Aorta (tissue), 5 donors: ENCODE data around the gene RUNX1. TPM values are rescaled to one million over a fixed set of nuclear protein-coding genes. Genes with fewer than 3 reads are reported as not detected.

Source experiments
- ATAC-seq: fragments of 200-7000 bp; cut with Tn5 transposase; one replicate; pipeline ENCODE4 v1.9.1; 2022; ENCODE audit warnings: moderate library complexity; ENCODE audit not compliant: low FRiP score
- DNase-seq, 2 donors: peaks; one replicate each; pipeline ENCODE4 v3.0.0-alpha.2; 2020
- H3K27ac ChIP-seq, 2 donors: one replicate each; pipeline ENCODE4 v1.5.1; 2013; ENCODE audit warnings: low read length in 2 of 2, mild to moderate bottlenecking in 2 of 2, moderate library complexity in 2 of 2, control low read depth in 1 of 2, inconsistent platforms in 1 of 2, low read depth in 1 of 2
- H3K27me3 ChIP-seq, 2 donors: one replicate each; pipeline ENCODE4 v1.6.1; 2013; ENCODE audit warnings: control low read depth in 1 of 2, low read length in 1 of 2, mild to moderate bottlenecking in 1 of 2, moderate library complexity in 1 of 2; ENCODE audit not compliant: insufficient read depth in 2 of 2, control insufficient read depth in 1 of 2
- H3K36me3 ChIP-seq, 2 donors: one replicate each; pipeline ENCODE4 v1.6.1; 2013; ENCODE audit warnings: control low read depth in 1 of 2, low read length in 1 of 2, mild to moderate bottlenecking in 1 of 2; ENCODE audit not compliant: insufficient read depth in 2 of 2, control insufficient read depth in 1 of 2
- H3K4me1 ChIP-seq, 2 donors: one replicate each; pipeline ENCODE4 v1.6.1; 2013; ENCODE audit warnings: low read length in 2 of 2, control low read depth in 1 of 2, mild to moderate bottlenecking in 1 of 2, moderate library complexity in 1 of 2; ENCODE audit not compliant: insufficient read depth in 2 of 2, control insufficient read depth in 1 of 2
- H3K4me3 ChIP-seq, 2 donors: one replicate each; pipeline ENCODE4 v1.5.1; 2013; ENCODE audit warnings: low read length in 2 of 2, control low read depth in 1 of 2, mild to moderate bottlenecking in 1 of 2
- H3K9me3 ChIP-seq: one replicate; pipeline ENCODE4 v1.6.1; 2013; ENCODE audit warnings: mild to moderate bottlenecking, low read length; ENCODE audit not compliant: control insufficient read depth
- WGBS, 2 donors: extraction: QIAGEN DNeasy Blood & Tissue Kit; methylation state at CpG; one replicate each; pipeline ENCODE4 v1.1.7; 2013; 5-methylcytosine and 5-hydroxymethylcytosine counted together
- intact Hi-C, 2 donors: fragments of 100-400 bp; cut with DNase I; formaldehyde crosslinking; loops; one replicate each; pipeline versions ENCODE4 v1.14.2 to v1.15.0; 2022
- polyA plus RNA-seq, 2 donors: library from polyadenylated mRNA; stranded (reverse); fragments of 200-250 nt; gene quantifications; one replicate each; pipeline ENCODE4 v1.2.3, GENCODE V29; 2013
- total RNA-seq, 2 donors: library from RNA; stranded (reverse); fragmentation: NEBNext Ultra II Directional; extraction: Animal tissue kit (Norgen Biotek cat#: 25700); gene quantifications; one replicate each; pipeline ENCODE4 v1.2.1, GENCODE V29; 2021
- donor health status: healthy with polysubstance abuse.
- donor health status: Bipolar disorder and iron deficiency.
- donor health status: DM: no; HTN: no; CAD: no.
- donor health status: DM: no; HTN: no; CAD: no.
- donor health status: DM: yes; HTN: yes; CAD: no.

RUNX1 gene
- total and polyA plus RNA-seq, 4 donors, result 2.9 to 128 (median 31.6) TPM

GRCh38 chr21:34812504-34813265 lies 236.4 kb downstream of the RUNX1 start:
- no peaks in the 10 kb centered on the region for H3K9me3 ChIP-seq
- intact Hi-C loops, result no loop called here
- H3K27me3 ChIP-seq, result no peaks in the 10 kb centered on the region
- no peak overlapping the region for H3K4me3 ChIP-seq
- ATAC-seq (no peak), DNase-seq (no peak)
- 76 to 82% methylated on average over 7 of the region's 7 CpGs for WGBS, 2 donors
- no peak overlapping the region for H3K27ac ChIP-seq
- H3K4me1 ChIP-seq, result no peaks in the 10 kb centered on the region
- no peaks in the 10 kb centered on the region for H3K36me3 ChIP-seq

GRCh38 chr21:34811368-34811767 lies 237.7 kb downstream of the RUNX1 start:
- no peaks in the 10 kb centered on the region for H3K27me3 ChIP-seq
- H3K9me3 ChIP-seq, result no peaks in the 10 kb centered on the region
- H3K36me3 ChIP-seq, result no peaks in the 10 kb centered on the region
- intact Hi-C loops, result no loop called here
- 62 to 77% methylated on average over 4 of the region's 4 CpGs for WGBS, 2 donors
- ATAC-seq (no peak), DNase-seq (no peak)
- no peak overlapping the region for H3K4me3 ChIP-seq
- no peak overlapping the region for H3K27ac ChIP-seq
- no peaks in the 10 kb centered on the region for H3K4me1 ChIP-seq

GRCh38 chr21:34810786-34811185 lies 238.3 kb downstream of the RUNX1 start:
- H3K4me1 ChIP-seq, result no peaks in the 10 kb centered on the region
- no peaks in the 10 kb centered on the region for H3K27me3 ChIP-seq
- no peaks in the 10 kb centered on the region for H3K36me3 ChIP-seq
- no peak overlapping the region for H3K4me3 ChIP-seq
- H3K27ac ChIP-seq, result no peak overlapping the region
- intact Hi-C loops, result no loop called here
- ATAC-seq (no peak), DNase-seq (no peak)
- 86 to 87% methylated on average over 6 of the region's 6 CpGs for WGBS, 2 donors
- H3K9me3 ChIP-seq, result no peaks in the 10 kb centered on the region

GRCh38 chr21:34809822-34810221 lies 239.3 kb downstream of the RUNX1 start:
- 86 to 91% methylated on average over 6 of the region's 6 CpGs for WGBS, 2 donors
- H3K9me3 ChIP-seq, result no peaks in the 10 kb centered on the region
- no peaks in the 10 kb centered on the region for H3K4me1 ChIP-seq
- no peaks in the 10 kb centered on the region for H3K36me3 ChIP-seq
- H3K27ac ChIP-seq, result no peak overlapping the region
- no peak overlapping the region for H3K4me3 ChIP-seq
- intact Hi-C loops, result loop anchor here in 1 of 2 donors (5.0 kb wide), 1 partner anchor 77 kb away; no protein-coding TSS in a partner anchor
- ATAC-seq (no peak), DNase-seq (no peak)
- no peaks in the 10 kb centered on the region for H3K27me3 ChIP-seq

GRCh38 chr21:34808569-34809204 lies 240.4 kb downstream of the RUNX1 start:
- intact Hi-C loops, result loop anchor here in 1 of 2 donors (5.0 kb wide), 1 partner anchor 79 kb away; no protein-coding TSS in a partner anchor
- ATAC-seq (no peak), DNase-seq (no peak)
- Histone ChIP-seq H3K36me3 (no peaks in the 10 kb centered on the region), H3K27me3 (no peaks in the 10 kb centered on the region), H3K4me3 (no peak overlapping the region), H3K27ac (no peak overlapping the region), H3K9me3 (no peaks in the 10 kb centered on the region), H3K4me1 (no peaks in the 10 kb centered on the region)
- WGBS, 2 donors, result 53 to 54% methylated on average over 7 of the region's 7 CpGs

- ATAC-seq (peak; percentile 26), DNase-seq (peak; percentile 74 to 77)
- Histone ChIP-seq H3K36me3 (no peaks in the 10 kb centered on the region), H3K27me3 (no peaks in the 10 kb centered on the region), H3K9me3 (no peaks in the 10 kb centered on the region), H3K4me1 (no peaks in the 10 kb centered on the region), H3K27ac (peak overlapping the region in 1 of 2 donors; percentile 28), H3K4me3 (no peak overlapping the region)
- 69 to 73% methylated on average over 13 to 15 of the region's 15 CpGs for WGBS, 2 donors
- intact Hi-C loops, result loop anchor here in 1 of 2 donors (5.0 kb wide), 1 partner anchor 79 kb away; no protein-coding TSS in a partner anchor
Measured at GRCh38 chr21:34807881-34808568, 241.1 kb downstream of the RUNX1 start.

GRCh38 chr21:34807146-34807880 lies 241.8 kb downstream of the RUNX1 start:
- ATAC-seq (peak; percentile 29), DNase-seq (peak in 1 of 2 donors; percentile 67)
- 80 to 86% methylated on average over 7 of the region's 7 CpGs for WGBS, 2 donors
- H3K27me3 ChIP-seq, result no peaks in the 10 kb centered on the region
- peak overlapping the region in 1 of 2 donors; percentile 34 for H3K27ac ChIP-seq
- no peak overlapping the region for H3K4me3 ChIP-seq
- H3K4me1 ChIP-seq, result no peaks in the 10 kb centered on the region
- intact Hi-C loops, result loop anchor here in 1 of 2 donors (5.0 kb wide), 1 partner anchor 80 kb away; no protein-coding TSS in a partner anchor
- no peaks in the 10 kb centered on the region for H3K36me3 ChIP-seq
- no peaks in the 10 kb centered on the region for H3K9me3 ChIP-seq

GRCh38 chr21:34806423-34806822 lies 242.7 kb downstream of the RUNX1 start:
- 94 to 97% methylated on average over 3 of the region's 3 CpGs for WGBS, 2 donors
- intact Hi-C loops, result loop anchor here in 1 of 2 donors (5.0 kb wide), 1 partner anchor 81 kb away; no protein-coding TSS in a partner anchor
- no peaks in the 10 kb centered on the region for H3K9me3 ChIP-seq
- no peaks in the 10 kb centered on the region for H3K27me3 ChIP-seq
- no peak overlapping the region for H3K4me3 ChIP-seq
- H3K27ac ChIP-seq, result no peak overlapping the region
- H3K4me1 ChIP-seq, result no peaks in the 10 kb centered on the region
- DNase-seq, result no peak
- H3K36me3 ChIP-seq, result no peaks in the 10 kb centered on the region
- no peak for ATAC-seq
